B cell (primary cell): ENCODE measurements around the gene MAD1L1.

Experiments
- EZH2 ChIP-seq: IDR thresholded peaks from 2 replicates; pipeline ENCODE4 v1.6.1; 2012; ENCODE audit warnings: borderline replicate concordance, low read depth, mild to moderate bottlenecking, moderate library complexity, low read length; ENCODE audit not compliant: insufficient read depth, poor library complexity, severe bottlenecking
- TF ChIP-seq, protein P1 (sequence below): fragments of 200-600 bp; IDR thresholded peaks from one replicate; pipeline ENCODE4 v1.8.0; 2022; ENCODE audit warnings: antibody characterized with exemption, mild to moderate bottlenecking

DNA sequence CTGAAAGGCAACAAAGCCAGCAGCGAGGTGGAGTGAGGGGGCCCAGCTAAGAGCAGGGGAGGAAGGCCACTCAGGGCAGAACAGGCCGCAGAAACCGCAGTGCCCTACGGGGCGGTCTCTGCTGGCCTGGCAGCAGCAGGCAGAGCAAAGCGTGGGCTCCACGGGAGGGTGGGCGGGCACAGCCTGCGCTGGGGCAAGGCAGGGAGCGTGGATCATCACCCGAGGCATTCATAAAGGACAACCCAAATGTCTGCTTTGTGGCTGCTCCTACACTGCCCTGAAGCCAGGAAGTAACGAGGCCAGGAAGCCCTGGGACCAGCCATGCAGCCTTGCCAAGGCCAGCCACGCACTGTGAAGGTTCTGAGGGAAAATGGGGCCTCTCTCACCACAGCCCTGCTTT lies 127.5 kb downstream of the MAD1L1 start:
- TF ChIP-seq, protein P1, sequence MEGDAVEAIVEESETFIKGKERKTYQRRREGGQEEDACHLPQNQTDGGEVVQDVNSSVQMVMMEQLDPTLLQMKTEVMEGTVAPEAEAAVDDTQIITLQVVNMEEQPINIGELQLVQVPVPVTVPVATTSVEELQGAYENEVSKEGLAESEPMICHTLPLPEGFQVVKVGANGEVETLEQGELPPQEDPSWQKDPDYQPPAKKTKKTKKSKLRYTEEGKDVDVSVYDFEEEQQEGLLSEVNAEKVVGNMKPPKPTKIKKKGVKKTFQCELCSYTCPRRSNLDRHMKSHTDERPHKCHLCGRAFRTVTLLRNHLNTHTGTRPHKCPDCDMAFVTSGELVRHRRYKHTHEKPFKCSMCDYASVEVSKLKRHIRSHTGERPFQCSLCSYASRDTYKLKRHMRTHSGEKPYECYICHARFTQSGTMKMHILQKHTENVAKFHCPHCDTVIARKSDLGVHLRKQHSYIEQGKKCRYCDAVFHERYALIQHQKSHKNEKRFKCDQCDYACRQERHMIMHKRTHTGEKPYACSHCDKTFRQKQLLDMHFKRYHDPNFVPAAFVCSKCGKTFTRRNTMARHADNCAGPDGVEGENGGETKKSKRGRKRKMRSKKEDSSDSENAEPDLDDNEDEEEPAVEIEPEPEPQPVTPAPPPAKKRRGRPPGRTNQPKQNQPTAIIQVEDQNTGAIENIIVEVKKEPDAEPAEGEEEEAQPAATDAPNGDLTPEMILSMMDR = no peak
- TF ChIP-seq EZH2 = no peak
